Right atrium auricular region (tissue), 2 donors: ENCODE data around the gene SCGB1A1. TPM values are rescaled to one million over a fixed set of nuclear protein-coding genes. Genes with fewer than 3 reads are reported as not detected.

Source experiments
- DNase-seq: peaks from one replicate; pipeline ENCODE4 v3.0.0-alpha.2; 2019; ENCODE audit warnings: low spot score
- H3K27ac ChIP-seq, 2 donors: fragments of 200-600 bp; sonication (generic); 1 replicate in 1 of 2; 2 replicates in 1 of 2; pipeline ENCODE4 v1.5.1; 2016 to 2019
- H3K27me3 ChIP-seq, 2 donors: fragments of 200-600 bp; sonication (generic); one replicate each; pipeline versions ENCODE4 v1.5.1 to v1.6.0; 2017 to 2019
- H3K36me3 ChIP-seq: fragments of 200-600 bp; sonication (generic); one replicate; pipeline ENCODE4 v1.5.1; 2016
- H3K4me1 ChIP-seq, 2 donors: fragments of 200-600 bp; sonication (generic); one replicate each; pipeline versions ENCODE4 v1.5.1 to v1.6.0; 2017 to 2019
- H3K4me3 ChIP-seq, 2 donors: fragments of 200-600 bp; sonication (generic); 1 replicate in 1 of 2; 2 replicates in 1 of 2; pipeline ENCODE4 v1.5.1; 2017 to 2019; ENCODE audit warnings: mild to moderate bottlenecking in 1 of 2, moderate library complexity in 1 of 2
- H3K9me3 ChIP-seq, 2 donors: fragments of 200-600 bp; sonication (generic); one replicate each; pipeline ENCODE4 v1.5.1; 2019
- total RNA-seq, 2 donors: library from RNA; depleted of rRNA; stranded (reverse); fragments of >200 nt; gene quantifications; one replicate each; pipeline ENCODE4 v1.1.0, GENCODE V29; 2016
- TF ChIP-seq, protein P1 (sequence below), 2 donors: fragments of 200-600 bp; sonication (generic); IDR thresholded peaks; one replicate each; pipeline ENCODE4 v1.5.1; 2019; ENCODE audit warnings: antibody characterized with exemption in 2 of 2

SCGB1A1 gene
- total RNA-seq, 2 donors from 2014 or later = not detected

DNA sequence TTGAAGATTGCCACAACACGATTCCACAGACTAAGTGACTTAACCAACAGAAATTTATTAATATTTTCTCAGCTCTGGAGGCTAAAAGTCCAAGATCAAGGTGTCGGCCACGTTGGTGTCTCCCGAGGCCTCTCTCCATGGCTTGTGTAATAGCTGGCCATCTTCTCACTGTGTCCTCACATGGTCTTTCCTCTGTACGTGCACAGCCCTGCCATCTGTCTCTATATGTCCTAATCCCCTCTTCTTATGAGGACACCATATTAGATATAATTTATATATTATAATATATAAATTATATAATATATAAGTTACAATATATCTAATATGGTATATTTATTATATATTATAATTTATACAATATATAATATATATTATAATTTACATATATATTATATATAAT lies 25.1 kb upstream of the SCGB1A1 start:
- no peaks in the 10 kb centered on the region for H3K36me3 ChIP-seq
- no peak overlapping the region for H3K27ac ChIP-seq
- no peak for DNase-seq
- TF ChIP-seq, protein P1, sequence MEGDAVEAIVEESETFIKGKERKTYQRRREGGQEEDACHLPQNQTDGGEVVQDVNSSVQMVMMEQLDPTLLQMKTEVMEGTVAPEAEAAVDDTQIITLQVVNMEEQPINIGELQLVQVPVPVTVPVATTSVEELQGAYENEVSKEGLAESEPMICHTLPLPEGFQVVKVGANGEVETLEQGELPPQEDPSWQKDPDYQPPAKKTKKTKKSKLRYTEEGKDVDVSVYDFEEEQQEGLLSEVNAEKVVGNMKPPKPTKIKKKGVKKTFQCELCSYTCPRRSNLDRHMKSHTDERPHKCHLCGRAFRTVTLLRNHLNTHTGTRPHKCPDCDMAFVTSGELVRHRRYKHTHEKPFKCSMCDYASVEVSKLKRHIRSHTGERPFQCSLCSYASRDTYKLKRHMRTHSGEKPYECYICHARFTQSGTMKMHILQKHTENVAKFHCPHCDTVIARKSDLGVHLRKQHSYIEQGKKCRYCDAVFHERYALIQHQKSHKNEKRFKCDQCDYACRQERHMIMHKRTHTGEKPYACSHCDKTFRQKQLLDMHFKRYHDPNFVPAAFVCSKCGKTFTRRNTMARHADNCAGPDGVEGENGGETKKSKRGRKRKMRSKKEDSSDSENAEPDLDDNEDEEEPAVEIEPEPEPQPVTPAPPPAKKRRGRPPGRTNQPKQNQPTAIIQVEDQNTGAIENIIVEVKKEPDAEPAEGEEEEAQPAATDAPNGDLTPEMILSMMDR (IDR thresholded peaks at IDR 0.05) = no peak
- H3K9me3 ChIP-seq = no peaks in the 10 kb centered on the region
- no peaks in the 10 kb centered on the region for H3K27me3 ChIP-seq
- H3K4me3 ChIP-seq = no peak overlapping the region
- H3K4me1 ChIP-seq = peaks cover 0 to 34% of the 10 kb centered on the region in 2 donors

DNA sequence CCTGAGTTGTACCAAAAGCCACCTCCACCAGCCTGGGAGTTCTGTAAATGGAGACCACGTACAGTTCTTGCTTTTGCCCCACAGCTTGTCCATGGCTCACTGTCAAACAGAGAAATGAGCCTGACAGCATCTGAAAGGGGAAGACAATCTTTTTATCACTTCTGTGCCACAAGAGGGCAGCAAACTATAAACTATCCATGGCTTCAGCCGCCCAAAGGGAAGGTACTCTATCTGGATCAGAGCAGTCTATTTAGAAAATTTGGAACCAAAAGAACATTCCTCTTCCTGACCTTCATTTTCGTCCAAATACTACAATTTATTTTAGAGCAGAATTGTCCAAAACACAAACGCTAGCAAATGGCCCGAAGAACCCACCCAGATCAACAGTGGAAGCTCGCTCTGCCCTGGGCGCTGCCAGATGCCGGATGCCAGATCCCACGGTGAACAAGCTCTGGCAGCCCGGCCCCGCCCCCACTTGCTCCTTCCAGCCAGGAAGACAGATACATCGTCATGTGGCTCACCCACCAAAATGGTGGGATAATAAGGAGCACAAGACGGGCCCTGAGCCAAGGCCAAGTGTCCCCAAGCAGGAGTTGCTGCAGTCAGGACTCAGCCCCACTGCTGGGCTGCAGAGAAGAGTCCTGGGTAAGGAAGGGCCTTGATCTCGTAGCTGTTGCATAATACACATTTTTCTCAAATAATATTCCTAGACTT lies 23.9 kb upstream of the SCGB1A1 start:
- peak; percentile 83 for DNase-seq
- H3K27me3 ChIP-seq = no peaks in the 10 kb centered on the region
- no peaks in the 10 kb centered on the region for H3K36me3 ChIP-seq
- no peaks in the 10 kb centered on the region for H3K9me3 ChIP-seq
- H3K4me1 ChIP-seq = peaks cover 0 to 46% of the 10 kb centered on the region in 2 donors
- H3K27ac ChIP-seq = peak overlapping the region; percentile 59 to 81
- peak overlapping the region; percentile 25 to 41 for H3K4me3 ChIP-seq
- TF ChIP-seq, protein P1 (IDR thresholded peaks at IDR 0.05) = peak; percentile 48 to 83

DNA sequence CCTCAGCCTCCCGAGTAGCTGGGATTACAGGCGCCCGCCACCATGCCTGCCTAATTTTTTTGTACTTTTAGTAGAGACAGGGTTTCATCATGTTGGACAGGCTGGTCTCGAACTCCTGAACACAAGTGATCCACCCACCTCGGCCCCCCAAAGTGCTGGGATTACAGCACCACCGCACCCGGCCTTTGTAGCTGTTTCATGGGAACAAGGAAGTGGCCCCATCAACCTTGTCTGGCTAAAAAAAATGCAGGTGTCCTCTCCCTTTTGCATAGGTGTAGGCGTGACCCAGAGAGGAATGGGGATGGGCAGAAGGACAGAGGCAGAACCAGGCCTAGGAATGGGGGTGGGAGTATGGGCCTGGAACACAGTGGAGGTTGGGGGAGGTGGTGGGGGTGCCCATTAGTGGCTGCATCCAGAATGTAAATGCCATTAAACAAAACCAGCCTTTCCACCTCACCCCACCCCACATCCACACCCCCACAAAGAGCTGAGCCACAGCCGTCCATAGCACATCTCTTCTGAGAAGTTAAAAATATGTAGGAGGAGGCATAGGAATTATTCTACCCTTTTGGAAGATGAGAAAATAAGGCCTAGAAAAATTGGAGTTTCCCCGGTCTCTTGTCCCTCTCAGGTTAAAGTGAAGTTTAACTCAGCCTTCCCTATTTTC lies 22.8 kb upstream of the SCGB1A1 start:
- Histone ChIP-seq H3K4me1 (peaks cover 0 to 57% of the 10 kb centered on the region in 2 donors), H3K4me3 (no peak overlapping the region), H3K36me3 (no peaks in the 10 kb centered on the region), H3K27me3 (no peaks in the 10 kb centered on the region), H3K27ac (peak overlapping the region; percentile 9 to 37), H3K9me3 (no peaks in the 10 kb centered on the region)
- TF ChIP-seq, protein P1 (IDR thresholded peaks at IDR 0.05) = no peak
- no peak for DNase-seq

DNA sequence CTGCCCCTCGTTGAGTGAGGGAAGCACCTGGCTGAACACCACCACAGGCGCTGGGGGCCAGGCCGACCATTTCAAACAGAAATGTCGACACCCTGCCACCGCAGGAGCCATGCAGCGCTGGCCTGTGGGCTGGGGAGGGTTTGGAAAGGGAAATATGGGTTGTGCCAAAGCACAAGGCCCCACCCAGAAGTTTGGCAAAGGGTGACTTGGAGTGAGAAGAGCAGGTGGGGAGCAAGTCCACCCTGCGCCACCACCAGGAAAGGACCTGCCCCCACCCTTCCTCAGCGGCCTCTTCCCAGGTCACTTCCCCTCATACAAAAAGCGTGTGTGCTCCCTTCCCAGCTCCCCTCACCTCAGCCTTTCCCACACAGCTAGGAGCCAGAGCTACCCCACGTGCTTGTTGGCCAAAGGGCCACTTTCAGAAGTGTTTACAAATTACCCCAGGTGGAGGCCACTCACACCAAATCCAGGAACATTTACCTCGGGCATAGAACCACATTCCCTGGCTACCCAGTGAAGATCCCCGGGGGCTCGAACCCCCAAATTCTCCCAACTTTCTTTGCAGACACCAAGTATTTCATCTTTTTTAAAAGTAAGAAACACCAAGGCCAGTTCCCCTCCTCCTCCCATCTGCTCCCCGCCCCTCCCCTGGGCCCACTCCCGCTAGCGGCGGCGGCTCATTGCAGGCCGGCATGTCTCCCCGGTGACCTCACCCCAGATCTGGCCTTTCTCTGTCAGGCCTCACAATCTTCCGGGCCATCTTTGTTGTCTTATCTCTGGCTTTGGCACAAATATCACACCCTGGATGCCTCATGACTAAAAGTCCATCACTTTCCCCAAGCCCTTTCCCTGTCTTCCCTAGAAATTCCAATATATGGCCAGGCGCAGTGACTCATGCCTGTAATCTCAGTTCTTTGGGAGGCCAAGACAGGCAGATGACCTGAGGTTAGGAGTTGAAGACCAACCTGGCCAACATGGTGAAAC lies 20.5 kb upstream of the SCGB1A1 start:
- no peak for DNase-seq
- Histone ChIP-seq H3K36me3 (no peaks in the 10 kb centered on the region), H3K9me3 (no peaks in the 10 kb centered on the region), H3K4me3 (no peak overlapping the region), H3K27ac (peak overlapping the region; percentile 69 to 72), H3K27me3 (no peaks in the 10 kb centered on the region), H3K4me1 (peaks cover 0 to 76% of the 10 kb centered on the region in 2 donors)
- TF ChIP-seq, protein P1 (IDR thresholded peaks at IDR 0.05) = no peak

DNA sequence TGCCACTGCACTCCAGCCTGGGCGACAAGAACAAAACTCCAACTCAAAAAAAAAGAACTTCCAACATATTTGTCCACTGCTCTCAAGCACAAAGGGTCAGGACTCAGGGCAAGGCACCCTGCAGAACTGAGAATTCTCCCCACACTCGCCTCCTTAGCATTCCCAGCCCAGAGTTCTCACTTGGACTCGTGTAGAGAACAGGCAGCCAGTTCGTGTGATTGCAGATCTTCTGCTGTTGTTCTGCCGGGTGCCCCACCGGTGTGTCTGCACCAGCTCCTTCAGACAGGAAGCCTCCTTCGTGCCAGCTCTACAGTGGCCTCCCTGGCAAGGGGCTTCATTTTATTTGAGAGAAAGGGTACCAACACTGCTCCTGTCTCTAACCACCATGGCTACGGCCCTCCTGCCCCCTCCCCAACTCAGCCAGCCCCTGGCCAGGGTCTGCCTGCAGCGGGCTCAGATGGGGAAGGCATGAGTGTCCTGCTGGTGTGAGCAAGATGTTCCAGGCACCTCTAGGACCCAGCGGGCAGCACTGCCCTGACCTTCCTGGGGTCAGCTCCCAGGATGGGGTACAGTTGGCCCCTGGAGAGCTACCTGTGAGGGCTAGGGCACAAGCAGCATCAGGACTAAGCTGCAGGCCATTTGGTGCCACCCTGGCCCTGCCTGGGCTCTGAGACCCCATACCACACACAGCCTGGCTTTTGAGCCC lies 19.5 kb upstream of the SCGB1A1 start:
- no peak overlapping the region for H3K4me3 ChIP-seq
- H3K4me1 ChIP-seq = peaks cover 0 to 76% of the 10 kb centered on the region in 2 donors
- no peaks in the 10 kb centered on the region for H3K36me3 ChIP-seq

More for the DNA sequence above, 19.5 kb upstream of the SCGB1A1 start:
- no peaks in the 10 kb centered on the region for H3K9me3 ChIP-seq
- DNase-seq = no peak
- TF ChIP-seq, protein P1 (IDR thresholded peaks at IDR 0.05) = no peak
- H3K27ac ChIP-seq = peak overlapping the region; percentile 69 to 72
- no peaks in the 10 kb centered on the region for H3K27me3 ChIP-seq
